GM18526 (cell line): ENCODE measurements around the gene CERKL.

Source experiments
- POLR2A ChIP-seq: IDR thresholded peaks from 3 replicates; pipeline ENCODE4 v1.6.1; 2011; ENCODE audit not compliant: insufficient read length; ENCODE audit errors: extremely low read depth

CERKL gene, protein sequence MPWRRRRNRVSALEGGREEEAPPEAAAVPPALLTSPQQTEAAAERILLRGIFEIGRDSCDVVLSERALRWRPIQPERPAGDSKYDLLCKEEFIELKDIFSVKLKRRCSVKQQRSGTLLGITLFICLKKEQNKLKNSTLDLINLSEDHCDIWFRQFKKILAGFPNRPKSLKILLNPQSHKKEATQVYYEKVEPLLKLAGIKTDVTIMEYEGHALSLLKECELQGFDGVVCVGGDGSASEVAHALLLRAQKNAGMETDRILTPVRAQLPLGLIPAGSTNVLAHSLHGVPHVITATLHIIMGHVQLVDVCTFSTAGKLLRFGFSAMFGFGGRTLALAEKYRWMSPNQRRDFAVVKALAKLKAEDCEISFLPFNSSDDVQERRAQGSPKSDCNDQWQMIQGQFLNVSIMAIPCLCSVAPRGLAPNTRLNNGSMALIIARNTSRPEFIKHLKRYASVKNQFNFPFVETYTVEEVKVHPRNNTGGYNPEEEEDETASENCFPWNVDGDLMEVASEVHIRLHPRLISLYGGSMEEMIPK

GRCh38 chr2:181656450-181657291 lies at the start of gene CERKL:
TSS of gene CERKL (minus strand) at chr2:181657105. CDS start at chr2:181657006, 99 bp downstream.
- no peak for TF ChIP-seq POLR2A

DNA sequence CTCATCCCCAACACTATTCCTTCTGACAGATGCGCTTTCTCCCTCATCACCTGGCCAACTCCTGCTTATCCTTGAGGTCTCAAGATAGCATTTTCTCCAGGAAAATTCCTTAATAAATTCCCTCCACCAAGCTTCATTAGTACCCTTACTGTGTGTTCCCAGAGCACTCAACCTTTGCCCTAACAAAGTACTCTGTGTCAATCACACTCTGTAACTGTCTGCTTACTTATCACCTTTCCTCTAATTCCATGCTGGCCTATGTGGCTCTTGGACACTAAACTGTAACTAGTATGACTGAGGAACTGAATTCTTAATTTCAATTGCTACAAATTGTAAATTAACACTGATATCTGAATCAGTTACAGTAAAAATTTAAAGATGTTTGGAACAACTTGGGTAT lies 41.3 kb upstream of the CERKL start:
- no peak for TF ChIP-seq POLR2A

DNA sequence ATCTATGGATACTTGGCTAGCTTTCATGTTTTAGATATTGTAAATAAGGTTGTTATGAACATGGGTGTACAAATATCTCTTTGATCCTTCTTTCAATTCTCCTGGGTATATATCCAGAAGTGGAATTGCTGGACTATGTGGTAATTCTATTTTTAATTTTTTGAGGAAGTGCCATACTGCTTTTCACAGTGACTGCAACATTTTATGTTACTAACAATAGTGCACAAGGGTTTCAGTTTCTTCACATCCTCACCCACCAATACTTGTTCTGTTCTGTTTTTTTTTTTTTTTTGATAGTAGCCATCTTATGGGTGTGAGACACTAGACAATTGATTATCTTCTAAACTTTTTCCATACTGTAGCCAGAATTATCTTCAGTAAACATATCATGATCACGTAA lies 40.7 kb upstream of the CERKL start:
- no peak for TF ChIP-seq POLR2A

- no peak for TF ChIP-seq POLR2A
Measured at GRCh38 chr2:181697126-181697525, 40.2 kb upstream of the CERKL start.

GRCh38 chr2:181694271-181694670 lies 37.4 kb upstream of the CERKL start:
- TF ChIP-seq POLR2A, result no peak

DNA sequence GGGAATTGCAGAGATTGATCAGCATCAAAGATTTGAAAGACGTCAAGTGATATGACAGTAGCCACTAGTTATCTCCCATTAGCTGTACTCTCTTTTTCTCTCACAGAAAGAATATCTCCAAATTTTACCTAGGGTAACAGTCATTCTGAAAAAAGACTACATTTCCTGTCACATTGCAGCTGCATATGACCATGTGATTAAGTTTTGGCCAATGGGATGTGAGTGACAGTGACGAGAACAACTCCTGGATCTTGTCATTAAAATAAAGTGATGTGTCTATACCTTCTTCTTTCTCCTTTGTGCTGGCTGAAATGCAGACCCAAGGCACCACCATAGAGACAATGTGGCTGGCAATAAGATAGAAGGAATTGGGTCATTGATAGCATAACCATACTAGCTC lies 34.0 kb upstream of the CERKL start:
- TF ChIP-seq POLR2A, result no peak

DNA sequence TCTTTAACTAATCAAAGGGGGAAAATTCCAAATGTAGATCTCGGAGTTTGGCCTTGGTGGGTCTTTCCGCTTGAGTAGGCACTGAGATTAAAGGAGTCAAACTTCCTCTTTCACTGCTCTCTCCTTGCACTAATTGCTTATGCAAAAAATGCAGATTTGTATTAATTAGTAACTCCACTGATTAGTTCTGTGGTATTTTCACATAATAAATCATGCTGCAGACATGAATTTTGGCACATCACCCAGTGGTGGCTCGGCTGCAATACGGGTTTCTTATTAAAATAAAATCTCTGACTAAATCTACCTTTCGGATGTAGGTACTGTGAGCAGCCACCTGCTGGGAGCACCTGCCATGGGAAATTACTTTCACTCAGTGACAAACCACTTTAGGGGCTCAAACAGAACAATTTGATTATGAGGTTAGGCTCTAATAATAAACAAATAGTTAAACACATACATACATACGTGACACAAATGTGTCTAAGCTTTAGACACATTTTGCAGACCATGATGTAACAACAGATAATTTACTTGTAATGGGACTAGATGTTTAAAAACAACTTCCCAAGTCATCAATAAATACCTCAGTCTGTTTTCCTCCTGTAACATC lies 29.8 kb upstream of the CERKL start:
- no peak for TF ChIP-seq POLR2A

GRCh38 chr2:181685150-181685688 lies 28.3 kb upstream of the CERKL start:
- no peak for TF ChIP-seq POLR2A

- TF ChIP-seq POLR2A, result no peak
Measured at GRCh38 chr2:181684454-181685149, 27.7 kb upstream of the CERKL start.

DNA sequence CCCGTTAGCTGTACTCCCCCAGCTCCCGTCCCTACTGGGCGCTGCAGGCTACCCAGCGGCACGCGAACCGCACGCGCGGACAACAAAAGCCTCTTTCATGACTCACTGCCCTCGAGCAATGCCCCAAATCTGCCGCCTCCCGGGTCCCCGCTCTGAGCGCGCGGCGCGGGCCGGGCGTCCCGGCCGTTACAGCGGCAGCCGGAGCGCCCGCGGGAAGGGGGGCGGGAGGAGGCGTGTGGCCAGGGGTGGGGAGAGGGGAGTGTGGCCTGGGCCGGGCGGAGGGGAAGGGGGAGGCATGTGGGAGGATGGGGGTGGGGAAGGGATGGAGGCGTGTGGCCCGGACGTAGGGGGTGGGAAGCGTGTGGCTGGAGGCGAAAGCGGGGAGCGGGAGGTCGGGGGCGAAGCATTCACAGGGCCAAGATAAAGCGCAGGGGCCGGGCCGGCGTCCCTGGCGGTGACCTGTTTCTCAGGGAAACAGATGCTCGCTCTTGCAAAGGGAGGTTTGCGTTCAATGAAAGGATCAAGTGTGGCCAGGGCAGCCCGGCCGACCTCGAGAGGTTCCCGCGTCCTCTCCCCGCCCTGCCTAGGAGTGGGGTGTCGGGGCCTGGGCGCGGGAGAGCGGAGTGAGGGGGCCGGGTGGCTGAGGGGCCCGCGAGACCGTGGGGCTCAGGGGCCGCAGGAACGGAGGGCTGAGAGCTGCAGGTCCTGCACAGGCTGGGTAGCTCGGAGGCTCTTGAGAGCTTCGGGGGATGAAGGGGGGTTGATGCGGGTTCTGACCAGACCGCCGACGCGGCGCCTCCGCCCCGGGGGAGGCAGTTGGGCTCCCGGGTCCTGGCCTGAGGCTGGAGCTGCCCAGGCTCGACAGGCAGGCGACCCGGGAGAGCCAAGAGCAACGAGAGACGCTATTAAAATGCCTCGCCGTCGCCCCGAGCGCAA lies 26.9 kb upstream of the CERKL start:
- TF ChIP-seq POLR2A, result no peak

- TF ChIP-seq POLR2A, result no peak
Measured at GRCh38 chr2:181682795-181683517, 26.1 kb upstream of the CERKL start.

- no peak for TF ChIP-seq POLR2A
Measured at GRCh38 chr2:181682026-181682789, 25.3 kb upstream of the CERKL start.
